Measurements from ENCODE around the gene RBM33.

RBM33 gene

DNA sequence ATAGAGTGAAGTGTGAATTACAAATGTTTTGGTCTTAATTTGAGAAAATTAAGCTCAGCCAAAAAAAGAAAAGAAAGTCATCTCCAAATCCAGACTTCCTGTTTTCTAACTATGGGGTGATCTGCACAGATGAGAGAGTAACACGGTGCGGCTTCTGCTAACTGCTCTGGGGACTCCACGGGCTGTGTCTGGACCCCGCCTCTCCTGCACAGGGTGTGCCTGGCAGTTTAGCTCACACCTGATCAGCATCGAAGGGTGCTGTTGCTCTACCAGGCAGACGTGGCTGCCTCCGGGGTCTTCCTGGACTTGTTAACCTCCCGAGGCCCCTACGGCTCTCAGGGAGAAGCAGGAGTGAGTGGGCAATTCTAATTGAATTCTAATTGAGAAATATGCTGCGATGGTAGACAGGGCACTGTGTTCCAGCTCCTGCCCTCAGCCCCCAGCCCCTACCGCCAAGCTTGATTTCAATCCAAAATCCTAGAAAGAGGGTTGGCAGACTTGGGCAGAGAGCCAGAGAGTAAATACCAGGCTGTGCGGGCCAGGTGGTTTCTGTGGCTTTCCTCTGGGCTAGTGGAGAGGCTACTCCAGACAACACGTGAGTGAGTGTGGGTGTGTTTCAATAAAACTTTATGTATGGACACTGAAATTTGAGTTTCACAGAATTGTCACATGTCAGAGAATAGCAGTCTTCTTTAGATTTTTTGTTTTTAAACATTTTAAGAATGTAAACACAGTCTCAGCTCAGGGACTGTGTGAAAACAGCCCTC is 154.4 kb downstream of the RBM33 start:
- no peak for DNase-seq

GRCh38 chr7:155799514-155799913 is 155.1 kb downstream of the RBM33 start:
- no peak for DNase-seq

DNA sequence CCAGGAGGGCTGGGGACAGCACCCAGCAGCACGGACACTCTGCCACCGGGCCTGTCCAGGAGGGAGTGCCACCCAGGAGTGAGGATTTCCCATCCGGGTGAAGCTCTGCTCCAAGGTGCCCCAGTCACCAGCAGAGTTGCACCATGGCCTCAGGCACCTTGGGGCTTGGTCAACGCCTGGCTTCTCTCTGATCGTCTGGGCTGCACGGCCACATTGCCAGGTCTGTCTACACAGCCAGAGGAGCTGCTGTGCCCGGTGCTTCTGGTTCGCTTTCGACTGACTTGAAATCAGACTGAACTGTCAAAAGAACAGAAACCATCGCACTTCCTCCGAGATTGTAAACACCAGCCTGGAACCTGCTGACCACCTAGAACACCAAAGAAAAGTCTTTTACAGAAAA is 155.8 kb downstream of the RBM33 start:
- no peak for DNase-seq

GRCh38 chr7:155800741-155801267 is 156.3 kb downstream of the RBM33 start:
- DNase-seq = no peak

DNA sequence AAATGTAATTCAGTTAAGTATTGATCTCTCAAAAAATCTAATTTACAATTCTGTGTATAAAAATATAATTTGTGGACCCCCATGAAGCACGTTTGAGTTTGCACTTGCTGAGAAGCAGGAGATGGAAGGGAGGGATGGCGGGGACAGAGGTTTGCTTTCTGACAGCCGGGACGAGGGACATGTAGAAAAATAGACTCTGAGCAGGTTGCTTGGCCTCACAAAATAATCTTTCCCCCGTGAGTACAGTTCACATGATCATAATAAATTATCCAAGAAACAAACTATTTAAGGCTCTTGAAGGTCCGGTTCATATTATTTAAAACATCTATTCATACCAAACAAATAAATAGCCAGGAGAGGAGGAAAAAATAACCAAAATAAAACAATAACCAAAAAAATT is 157.8 kb downstream of the RBM33 start:
- DNase-seq = no peak

DNA sequence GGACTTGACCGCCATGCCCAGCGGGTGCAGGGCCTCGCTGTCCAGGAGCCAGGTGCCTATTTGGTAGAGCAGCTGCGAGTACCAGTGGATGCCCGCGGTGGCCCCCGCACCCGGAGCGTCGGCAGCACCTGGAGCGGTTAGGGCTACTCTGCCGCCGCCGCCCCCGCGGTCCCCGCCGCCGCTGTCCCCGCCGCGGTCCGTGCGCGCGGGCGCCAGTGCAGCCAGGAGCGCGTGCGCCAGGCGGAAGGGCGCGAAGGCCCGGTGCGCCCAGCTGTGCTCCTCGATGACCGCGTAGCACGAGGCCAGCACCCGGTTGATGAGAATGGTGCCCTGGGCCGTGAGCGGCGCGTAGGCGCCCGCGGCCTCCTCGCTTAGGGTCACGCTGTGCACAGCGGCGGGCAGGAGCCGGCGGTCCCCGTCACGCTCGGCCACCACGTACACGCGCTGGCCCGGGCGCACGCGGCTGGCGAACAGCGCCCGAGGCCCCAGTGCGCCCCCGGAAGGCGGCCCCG is 158.5 kb downstream of the RBM33 start:
- no peak for DNase-seq

- DNase-seq = no peak
Measured at GRCh38 chr7:155803418-155804376, 159.2 kb downstream of the RBM33 start.

DNA sequence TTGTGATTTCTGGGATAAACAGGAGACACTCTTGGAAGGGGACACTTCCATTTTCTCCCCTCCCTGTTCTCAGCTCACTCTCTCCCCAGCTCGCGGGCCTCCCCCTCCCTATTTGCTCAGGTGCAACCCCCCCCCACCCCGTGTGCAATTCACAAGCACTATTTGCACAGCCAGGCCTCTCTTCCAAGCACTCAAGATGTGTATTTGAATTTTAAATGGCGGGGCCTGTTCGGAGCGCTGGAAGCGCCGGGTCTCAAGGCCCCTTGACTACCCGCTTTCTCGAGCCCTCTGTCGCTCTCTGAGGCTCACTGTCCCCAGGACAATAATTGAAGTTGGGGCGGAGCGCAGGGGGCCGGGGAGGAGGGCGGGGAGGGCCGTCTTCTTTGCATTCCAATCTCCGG is 160.0 kb downstream of the RBM33 start:
- no peak for DNase-seq

GRCh38 chr7:155804897-155805825 is 160.7 kb downstream of the RBM33 start:
- DNase-seq = no peak

- no peak for DNase-seq
Measured at GRCh38 chr7:155805826-155806095, 161.3 kb downstream of the RBM33 start.

DNA sequence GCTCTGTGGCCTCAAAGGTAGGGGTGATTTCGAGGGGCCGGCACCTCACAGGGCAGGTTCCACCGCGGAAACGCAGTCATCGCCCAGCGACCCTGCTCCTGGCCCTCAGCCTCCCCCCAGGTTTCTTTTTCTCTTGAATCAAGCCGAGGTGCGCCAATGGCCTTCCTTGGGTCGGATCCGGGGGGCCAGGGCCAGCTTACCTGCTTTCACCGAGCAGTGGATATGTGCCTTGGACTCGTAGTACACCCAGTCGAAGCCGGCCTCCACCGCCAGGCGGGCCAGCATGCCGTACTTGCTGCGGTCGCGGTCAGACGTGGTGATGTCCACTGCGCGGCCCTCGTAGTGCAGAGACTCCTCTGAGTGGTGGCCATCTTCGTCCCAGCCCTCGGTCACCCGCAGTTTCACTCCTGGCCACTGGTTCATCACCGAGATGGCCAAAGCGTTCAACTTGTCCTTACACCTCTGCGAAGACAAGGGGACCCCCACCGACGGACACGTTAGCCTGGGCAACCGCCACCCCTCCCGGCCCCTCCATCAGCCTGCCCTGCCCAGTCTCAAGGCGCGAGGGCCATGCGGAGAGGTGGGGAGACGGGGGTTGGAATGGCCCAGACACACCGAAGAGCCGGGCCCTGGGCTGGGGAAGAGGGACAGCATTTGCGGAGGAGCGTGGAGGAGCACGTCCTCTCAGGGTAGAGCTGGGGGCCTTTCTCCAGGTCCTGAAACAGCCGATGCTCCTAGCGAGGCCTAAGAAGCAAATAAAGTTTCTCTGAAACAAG is 161.8 kb downstream of the RBM33 start:
- DNase-seq = no peak

- DNase-seq = no peak
Measured at GRCh38 chr7:155807065-155807671, 162.7 kb downstream of the RBM33 start.

- DNase-seq = no peak
Measured at GRCh38 chr7:155807789-155808548, 163.5 kb downstream of the RBM33 start.

GRCh38 chr7:155808549-155809331 is 164.3 kb downstream of the RBM33 start:
- no peak for DNase-seq

DNA sequence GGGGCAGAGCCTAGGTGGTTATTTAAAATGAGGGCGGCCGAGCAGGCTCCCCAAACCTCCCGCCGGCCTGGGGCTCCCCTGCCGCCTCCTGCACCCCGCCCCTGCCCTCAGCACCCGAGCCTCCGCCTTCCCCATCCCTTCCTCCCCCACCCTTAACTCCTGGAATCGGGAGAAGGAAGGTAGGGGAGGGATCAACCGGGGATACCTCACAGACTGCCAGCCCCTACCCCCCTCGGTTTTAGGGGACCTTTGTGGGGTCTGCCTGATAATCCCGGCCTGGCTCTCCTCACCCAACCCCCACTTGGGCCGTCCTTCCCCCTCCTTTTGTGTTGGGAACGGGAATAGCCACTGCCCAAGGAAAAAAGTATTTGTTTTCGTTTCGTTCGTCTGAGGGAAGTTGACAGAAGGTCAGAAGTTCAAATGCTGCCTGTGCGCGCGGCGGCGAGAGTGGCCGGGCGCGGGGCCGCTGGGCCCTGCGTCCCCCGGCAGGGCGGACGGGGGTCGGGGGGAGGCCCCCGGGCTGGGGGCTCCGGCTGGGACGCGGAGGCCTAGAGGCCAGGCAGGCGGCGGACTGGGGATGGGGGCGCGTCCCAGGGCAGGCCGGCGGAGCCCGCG is 165.0 kb downstream of the RBM33 start:
- no peak for DNase-seq

DNA sequence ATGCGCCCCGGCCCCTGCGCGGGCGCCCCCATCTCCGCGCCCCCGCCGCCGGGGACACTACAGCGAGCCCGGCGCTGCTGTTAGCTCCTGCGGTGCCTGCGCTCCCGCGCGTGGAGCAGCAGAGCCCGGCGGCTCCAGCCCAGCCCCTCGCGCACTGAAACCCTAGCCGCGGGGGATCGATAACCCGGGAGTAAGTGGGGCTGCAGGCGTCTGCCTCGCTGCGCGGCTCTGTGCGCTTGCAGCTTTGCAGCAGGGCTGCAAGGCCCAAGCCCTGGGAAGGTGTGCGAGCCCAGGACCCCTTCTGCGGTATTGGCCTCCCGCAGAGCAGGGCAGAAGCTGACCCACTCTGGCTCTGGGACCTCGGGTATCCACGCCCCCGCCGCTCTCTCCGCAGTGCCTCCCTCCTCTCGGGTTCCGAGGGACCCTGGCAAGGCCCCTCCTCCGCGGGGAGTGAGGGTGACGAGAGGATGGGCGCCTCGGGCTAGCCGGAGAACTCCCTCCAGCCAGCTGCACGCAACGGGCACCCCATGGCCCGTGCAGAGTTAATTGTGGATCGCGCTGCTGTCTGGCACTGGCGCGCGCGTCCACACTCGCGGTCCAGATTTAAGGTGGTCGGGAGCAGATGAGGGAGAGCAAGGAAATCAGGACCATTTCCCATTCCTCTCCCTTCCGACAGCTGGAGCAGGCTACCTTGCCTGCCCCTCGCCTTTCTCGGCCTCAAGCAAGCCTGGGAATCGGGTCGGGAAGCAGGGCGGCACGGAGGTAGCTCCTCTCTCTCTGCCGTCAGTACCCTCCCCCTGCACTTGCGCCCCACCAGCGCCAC is 165.7 kb downstream of the RBM33 start:
- no peak for DNase-seq

DNA sequence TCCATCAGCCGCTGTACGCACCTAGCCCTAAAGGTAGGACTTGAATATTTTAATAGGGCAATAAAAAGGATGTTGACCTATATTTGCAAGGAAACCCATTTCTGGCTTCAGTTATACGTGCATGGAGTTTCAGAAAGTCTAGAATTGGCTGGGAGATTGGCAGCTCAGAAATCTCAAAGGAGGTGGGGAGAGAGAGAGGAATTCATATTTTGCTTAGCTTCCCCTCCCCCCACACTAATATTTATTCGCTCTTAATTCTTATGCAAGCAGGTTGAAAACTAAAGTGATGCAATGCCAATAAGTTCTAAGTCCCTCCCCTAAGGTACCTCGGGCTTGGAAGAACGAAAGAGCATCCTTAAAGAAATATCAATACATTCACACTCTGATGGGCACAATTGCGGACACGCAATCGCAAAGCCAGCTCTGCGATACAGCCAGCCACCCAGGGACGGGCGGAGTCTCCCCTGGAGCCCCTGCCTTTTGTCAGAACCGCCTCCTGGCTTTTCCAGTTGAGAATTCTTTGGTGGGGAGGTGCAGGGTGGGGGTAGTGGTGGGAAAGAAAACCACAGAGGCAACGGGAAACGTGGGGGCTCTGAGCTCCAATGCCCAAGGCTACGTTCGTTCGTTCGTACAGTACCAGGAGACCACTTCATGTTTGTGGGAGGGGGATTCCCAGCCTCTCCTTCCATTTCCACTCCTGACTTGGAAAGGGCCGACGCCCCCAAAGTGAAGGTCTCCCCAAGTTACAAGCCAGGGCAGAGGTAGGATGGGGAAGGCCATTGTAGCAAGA is 166.5 kb downstream of the RBM33 start:
- DNase-seq = no peak

GRCh38 chr7:155811560-155811894 is 167.1 kb downstream of the RBM33 start:
- no peak for DNase-seq
